GM21381 (cell line): ENCODE measurements around the gene MRPS27.

ENCODE experiments used
- ATAC-seq: cut with Tn5 transposase; IDR thresholded peaks from one replicate; pipeline ENCODE4 v1.9.1; 2021; ENCODE audit warnings: mild to moderate bottlenecking, moderate library complexity; ENCODE audit not compliant: unreplicated experiment

MRPS27 gene

DNA sequence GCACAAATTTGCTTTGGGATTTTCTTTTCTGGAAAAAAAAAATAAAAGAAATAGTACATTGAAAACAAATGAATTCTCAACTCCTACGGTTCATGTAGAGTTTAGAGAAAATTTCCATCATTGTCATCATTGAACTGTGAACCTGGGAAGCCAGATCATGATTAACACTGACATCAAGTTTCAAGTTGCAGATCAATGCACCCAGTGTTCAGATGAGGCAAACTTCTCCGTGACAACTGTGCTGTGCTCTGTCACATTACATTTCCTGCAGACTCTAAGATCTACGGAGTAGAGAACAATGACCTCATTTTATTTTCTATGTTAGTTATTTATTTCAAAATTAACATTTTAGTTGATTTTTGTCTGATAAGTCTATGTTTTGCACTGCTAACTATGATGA is 113.0 kb downstream of the MRPS27 start:
- no peak for ATAC-seq

- ATAC-seq, result no peak
Measured at GRCh38 chr5:72206160-72206559, 113.9 kb downstream of the MRPS27 start.

DNA sequence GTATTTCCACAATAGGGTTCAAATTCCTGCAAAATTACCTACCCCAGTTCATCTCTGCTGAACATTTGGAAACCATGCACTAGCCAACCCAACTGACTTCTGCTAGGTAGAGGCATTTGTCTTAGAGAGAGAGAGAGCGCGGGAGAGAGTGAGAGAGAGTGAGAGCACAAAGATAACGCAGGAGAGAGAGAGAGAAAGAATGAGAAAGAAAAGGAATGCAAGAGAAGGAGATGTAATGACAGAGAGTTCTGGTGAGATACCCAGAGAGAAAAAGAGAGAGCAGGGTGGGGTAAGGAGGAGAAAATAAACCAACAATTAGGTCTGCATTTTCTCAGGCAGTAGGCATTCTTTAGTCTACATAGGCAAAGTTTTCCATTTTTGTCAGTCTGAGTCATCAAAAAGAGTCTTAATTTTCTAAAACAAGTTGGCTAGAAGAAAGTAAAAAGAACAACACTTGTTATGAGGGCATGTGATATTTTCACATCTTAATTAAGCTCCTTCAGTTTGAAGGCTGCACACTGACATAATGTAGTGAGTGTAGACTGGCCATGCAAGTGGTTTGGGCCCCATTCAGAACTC is 114.5 kb downstream of the MRPS27 start:
- no peak for ATAC-seq

GRCh38 chr5:72204946-72205345 is 115.1 kb downstream of the MRPS27 start:
- ATAC-seq, result no peak

GRCh38 chr5:72203251-72203845 is 116.7 kb downstream of the MRPS27 start:
- ATAC-seq, result no peak

- ATAC-seq, result no peak
Measured at GRCh38 chr5:72202331-72202825, 117.7 kb downstream of the MRPS27 start.

GRCh38 chr5:72199681-72200080 is 120.4 kb downstream of the MRPS27 start:
- no peak for ATAC-seq

DNA sequence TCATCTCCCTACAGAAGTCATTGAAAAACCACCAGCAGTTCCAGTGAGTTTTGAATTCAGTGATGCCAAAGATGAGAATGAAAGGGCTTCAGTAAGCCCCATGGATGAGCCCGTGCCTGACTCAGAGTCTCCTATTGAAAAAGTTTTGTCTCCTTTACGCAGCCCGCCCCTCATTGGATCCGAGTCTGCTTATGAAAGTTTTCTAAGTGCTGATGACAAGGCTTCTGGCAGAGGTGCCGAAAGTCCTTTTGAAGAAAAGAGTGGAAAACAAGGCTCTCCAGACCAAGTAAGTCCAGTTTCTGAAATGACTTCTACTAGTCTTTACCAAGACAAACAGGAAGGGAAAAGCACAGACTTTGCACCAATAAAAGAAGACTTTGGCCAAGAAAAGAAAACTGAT is 122.6 kb downstream of the MRPS27 start:
- no peak for ATAC-seq

GRCh38 chr5:72195581-72195980 is 124.5 kb downstream of the MRPS27 start:
- ATAC-seq, result no peak

DNA sequence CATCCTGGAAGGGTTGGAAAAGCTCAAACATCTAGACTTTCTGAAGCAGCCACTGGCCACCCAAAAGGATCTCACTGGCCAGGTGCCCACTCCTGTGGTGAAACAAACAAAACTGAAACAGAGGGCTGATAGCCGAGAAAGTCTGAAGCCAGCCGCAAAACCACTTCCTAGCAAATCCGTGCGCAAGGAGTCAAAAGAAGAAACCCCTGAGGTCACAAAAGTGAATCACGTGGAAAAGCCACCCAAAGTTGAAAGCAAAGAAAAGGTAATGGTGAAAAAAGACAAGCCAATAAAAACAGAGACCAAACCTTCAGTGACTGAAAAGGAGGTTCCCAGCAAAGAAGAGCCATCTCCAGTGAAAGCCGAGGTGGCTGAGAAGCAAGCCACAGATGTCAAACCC is 125.2 kb downstream of the MRPS27 start:
- ATAC-seq, result peak; percentile 93

DNA sequence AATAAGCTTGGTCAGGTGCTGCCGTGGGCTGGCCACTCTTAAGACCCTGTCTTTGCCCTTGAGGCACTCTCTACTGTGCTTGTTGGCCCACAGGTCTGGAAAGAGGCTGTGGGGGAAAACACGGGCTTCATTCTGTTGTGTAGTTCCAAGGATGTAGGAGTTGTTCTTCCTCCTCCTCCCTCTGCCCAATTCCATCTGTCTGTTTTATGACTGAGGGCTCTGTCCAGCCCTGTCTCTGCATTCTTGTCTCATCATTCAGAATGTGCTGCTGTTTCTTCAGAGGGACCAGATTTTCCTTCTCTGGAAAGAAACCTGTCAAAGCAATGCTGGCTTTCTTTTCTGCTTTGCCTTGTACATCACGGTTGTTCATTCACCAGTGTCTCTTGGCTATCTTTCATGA is 128.6 kb downstream of the MRPS27 start:
- ATAC-seq, result no peak

DNA sequence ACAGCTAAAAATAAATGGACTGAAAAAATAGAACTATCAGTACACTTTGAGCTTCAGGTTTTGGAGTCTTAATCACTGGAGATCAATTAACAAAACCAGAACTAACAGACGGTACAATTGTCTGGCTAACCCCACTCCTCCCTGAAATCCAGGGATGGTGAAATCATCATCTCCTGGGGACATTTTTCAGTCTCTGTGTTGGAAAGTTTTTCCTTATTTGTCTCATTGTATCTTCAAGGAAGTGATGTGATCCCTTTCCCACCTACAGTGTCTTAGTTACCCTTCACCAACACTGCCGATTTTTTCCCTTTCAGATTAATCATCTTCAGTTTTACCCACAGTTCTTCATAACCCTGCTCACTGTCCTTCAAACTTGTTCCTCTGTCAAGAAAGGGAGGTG is 130.9 kb downstream of the MRPS27 start:
- ATAC-seq, result no peak

DNA sequence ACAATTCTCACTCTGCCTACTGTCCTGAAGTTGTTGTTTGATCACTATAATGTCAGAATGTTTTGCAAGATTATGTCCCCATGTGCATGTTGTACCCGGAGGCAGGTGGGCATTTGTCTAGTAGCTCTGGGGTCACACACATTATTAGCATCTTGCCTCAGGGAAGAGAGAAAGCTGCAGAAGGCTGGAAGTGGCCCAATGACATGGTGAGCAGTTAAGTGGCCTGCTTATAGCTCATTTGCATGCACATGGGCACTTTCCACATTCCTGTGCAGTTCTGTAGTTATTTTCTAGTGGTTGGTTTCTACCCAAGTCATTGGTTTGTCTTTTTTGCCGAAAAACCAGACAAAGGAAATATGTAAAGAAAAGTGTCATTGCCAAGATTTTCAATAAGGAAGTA is 131.9 kb downstream of the MRPS27 start:
- no peak for ATAC-seq

DNA sequence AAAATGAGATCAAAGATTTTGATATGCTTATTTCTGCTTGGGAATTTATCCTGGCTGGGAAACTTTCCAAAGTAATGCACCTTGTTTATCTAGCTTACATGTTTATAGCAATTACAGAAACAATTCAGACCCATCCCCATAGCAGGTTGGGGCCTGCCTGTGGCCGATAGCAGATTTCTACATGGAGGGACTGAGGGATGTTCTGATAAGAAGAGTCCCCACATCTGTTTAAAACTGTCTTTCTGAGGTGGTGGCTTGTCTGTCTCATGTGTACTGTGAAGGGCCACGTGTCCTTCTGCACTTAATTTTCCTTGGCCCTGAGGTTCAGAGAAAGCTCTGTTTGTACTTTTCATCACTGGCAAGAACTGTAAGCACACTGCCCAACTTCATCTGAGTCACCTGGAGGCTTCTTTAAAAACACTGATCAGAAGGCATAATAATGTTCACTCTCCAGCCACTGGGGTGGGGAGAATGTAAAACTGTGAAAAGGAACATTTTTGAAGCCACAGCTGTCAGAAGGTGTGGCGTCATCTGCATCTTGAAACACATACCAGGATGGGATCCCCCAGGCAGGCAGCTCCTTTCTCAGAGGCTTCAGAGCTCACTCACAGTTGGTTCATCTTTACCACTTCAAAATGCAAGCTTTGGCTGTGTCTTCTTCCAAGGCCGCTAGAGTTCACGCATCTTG is 132.5 kb downstream of the MRPS27 start:
- ATAC-seq, result no peak

GRCh38 chr5:72185496-72186329 is 134.3 kb downstream of the MRPS27 start:
- no peak for ATAC-seq

DNA sequence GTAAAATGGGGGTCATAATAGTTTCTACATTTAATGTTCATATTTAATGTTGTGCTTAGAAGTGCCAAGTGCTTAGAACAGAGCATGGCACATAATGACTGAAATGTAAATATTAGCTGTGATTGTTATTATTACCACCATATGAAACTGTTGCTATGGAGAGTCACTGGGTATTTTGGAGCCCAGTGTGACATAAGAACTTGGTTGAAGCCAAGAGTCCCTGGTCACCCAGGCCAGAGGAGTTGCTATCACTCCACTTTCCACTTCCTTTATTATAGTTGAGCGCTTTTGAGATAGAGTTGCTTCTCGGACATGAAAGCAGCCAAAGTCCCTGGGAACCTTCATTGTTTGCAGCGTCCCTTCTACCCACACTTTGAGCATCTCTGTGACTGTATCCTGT is 135.6 kb downstream of the MRPS27 start:
- no peak for ATAC-seq

DNA sequence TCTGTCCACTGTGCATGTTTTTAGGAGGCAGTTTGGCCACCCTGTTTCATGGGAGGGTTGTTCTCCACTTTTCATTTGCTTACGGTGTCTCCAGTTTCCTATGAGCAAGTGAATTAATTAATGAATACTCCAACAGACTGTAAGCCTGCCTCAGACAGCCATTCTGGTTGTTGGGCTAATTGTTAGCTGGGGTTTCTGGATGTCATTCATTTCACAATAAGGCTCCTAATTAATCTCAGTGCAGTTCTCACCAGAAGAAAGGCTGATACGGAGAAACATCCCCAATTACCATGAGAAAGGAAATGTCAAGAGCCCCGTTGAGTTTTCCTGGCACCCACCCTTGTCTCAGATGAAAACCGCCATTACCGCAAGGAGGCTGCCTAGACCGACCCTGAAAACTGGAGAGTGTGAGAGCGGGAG is 136.9 kb downstream of the MRPS27 start:
- ATAC-seq, result no peak

DNA sequence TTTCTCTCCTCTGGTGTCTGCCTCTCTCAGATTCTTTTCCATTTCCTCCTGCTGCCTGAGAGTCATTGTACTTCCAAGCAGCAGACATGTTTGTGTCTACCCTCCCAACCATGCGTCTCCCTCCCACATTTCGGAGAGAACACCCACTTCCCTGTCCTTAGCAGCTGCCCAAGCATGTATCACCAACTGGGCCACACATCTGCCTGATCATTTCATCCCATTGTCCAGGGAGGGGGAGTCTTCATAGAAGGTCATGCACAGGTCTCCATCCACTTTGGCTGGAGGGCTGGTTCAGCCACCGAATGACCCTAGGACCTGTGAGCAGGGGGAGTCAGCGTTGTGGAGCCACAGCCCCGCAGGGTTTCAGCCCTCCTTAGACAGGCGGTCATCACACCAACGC is 137.4 kb downstream of the MRPS27 start:
- no peak for ATAC-seq

GRCh38 chr5:72180925-72181324 is 139.1 kb downstream of the MRPS27 start:
- ATAC-seq, result no peak

DNA sequence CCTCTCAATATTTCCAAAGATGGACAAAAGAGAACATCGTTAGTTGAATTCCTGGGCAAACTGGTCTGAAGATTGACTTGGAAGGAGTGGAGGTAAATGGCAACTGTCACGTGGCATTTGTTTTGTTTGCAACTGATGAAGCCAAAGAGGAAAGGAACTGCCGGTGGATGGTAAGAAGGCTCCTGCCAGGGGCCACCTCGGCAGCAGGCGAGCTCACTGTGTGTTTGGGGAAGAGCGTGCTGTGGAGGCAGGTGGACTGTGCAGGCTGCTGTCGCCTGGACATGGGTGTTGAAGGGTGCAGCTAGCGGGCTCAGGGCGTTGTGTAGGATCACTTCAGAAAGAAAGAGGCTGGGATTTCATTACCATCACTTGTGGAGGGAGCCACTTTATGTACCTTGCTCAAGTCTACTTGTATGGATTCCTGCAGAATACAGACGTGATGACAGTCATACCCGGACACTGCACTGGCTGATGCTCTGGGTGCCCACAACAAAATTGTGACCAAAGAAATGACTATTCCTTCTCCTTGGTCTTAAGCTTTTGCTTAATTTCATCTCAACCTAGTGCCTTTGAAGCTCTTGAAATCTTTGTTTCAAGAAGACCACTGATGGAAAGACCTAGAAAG is 140.1 kb downstream of the MRPS27 start:
- no peak for ATAC-seq
